Stimulated activated CD4-positive, alpha-beta T cell treated with anti-CD3 and anti-CD28 coated beads, Interleukin-1b, Interleukin-23, amount 100 ng/mL, for 48 hours (primary cell): ENCODE measurements around the gene APMAP.
A peak's percentile ranks its signal among the peaks of the same experiment; 100 is the strongest.
"Not testable (repeated sequence)": the region's sequence is repeated elsewhere in the genome, so short reads cannot be mapped to it uniquely, and the experiment has no call there.

Source experiments
- DNase-seq: peaks from one replicate; pipeline ENCODE4 v3.0.0-alpha.2; 2020

Gene APMAP

GRCh38 chr20:24929867-24930723 lies 62.5 kb downstream of the APMAP start:
- not testable (repeated sequence) for DNase-seq

GRCh38 chr20:24929259-24929658 lies 63.3 kb downstream of the APMAP start:
- DNase-seq = not testable (repeated sequence)

DNA sequence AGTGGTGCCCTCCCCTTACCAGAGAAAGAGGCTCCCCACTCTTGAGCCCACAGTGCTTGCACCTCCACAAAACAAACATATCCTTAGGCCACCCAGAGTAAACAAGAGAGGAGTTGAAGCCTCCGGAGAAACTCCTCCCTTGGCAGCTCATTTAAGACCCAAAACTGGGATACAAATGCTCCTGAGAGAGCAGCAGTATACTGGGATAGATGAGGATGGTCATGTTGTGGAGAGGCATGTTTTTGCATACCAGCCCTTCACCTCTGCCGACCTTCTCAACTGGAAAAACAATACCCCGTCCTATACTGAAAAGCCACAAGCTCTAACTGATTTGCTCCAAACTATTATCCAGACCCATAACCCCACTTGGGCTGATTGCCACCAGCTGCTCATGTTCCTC lies 71.8 kb downstream of the APMAP start:
- DNase-seq = not testable (repeated sequence)

DNA sequence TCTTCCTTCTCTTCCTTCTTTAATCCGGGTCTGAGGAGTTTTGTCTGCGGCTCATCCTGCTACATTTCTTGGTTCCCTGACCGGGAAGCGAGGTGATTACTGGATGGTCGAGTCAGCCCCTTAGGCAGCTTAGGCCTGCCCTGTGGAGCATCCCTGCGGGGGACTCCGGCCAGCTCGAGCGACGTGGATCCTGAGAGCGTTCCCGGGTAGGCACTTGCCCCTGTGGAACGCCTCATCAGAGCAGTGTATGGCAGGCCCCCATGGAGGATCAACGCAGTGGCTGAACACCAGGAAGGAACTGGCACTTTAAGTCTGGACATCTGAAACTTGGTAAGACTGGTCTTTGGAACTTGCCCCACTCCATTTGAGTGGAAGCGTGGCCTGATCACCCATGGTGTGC lies 72.9 kb downstream of the APMAP start:
- not testable (repeated sequence) for DNase-seq

DNA sequence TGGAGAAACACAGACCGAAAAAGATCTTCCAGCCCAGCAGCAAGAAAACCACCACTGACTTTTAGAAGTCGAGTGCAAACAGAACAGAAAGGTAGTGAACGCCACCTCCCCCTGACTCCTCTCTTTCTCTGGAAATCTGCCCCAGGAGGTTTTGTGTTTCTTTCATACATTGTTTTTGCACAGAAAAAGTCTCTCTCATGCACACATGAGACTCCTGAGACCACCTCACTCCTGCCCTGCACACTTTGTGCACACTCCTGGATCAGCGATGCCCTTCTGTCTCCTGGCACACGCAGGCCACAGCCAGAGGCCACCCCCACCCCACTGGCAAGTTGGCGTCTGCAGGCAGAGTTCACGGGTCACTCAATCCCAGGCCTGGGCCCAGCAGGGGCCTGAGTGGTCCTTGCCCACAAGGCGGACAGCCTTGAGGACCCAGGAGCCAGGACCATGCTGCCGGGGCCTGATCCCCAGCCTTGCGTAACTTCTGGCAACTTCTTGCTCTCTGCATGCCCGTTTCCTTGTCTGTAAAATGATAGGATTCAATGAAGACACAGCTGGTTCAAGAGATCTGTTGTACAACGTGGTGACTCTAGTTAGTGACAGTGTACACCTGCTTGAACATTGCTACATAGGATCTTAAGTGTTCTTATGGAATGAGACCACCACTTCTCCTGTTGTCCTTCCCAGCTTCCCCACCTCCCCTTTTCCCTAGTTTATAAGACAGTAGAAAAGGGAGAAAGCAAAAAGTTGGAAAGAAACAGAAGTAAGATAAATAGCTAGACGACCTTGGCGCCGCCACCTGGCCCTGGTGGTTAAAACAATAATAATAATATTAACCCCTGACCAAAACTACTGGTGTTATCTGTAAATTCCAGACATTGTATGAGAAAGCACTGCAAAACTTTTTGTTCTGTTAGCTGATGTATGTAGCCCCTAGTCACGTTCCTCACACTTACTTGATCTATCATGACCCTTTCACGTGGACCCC lies 73.7 kb downstream of the APMAP start:
- DNase-seq = no peak

GRCh38 chr20:24917797-24918578 lies 74.6 kb downstream of the APMAP start:
- DNase-seq = peak; percentile 47

- no peak for DNase-seq
Measured at GRCh38 chr20:24917056-24917455, 75.5 kb downstream of the APMAP start.

GRCh38 chr20:24916412-24916811 lies 76.1 kb downstream of the APMAP start:
- DNase-seq = no peak

GRCh38 chr20:24915892-24916291 lies 76.7 kb downstream of the APMAP start:
- DNase-seq = no peak

DNA sequence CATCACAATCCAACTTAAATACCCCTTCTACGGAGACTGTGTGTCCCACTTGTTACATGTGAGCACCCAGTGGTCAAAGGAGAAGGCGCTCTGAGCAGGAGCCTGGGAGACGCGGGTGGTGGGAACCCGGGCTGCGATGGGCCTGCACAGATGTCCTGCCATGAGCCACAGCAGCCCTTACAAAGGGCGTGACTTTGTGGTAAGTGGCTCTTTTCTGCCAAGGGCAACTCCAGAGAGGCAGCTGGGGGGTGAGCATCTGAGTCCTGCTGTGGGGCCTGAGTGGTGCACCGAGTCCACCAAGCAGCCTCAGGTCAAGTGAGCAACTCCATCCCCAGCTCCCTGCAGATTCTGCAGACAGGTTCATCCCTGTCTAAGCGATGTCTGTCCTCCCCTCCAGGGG lies 77.1 kb downstream of the APMAP start:
- no peak for DNase-seq

DNA sequence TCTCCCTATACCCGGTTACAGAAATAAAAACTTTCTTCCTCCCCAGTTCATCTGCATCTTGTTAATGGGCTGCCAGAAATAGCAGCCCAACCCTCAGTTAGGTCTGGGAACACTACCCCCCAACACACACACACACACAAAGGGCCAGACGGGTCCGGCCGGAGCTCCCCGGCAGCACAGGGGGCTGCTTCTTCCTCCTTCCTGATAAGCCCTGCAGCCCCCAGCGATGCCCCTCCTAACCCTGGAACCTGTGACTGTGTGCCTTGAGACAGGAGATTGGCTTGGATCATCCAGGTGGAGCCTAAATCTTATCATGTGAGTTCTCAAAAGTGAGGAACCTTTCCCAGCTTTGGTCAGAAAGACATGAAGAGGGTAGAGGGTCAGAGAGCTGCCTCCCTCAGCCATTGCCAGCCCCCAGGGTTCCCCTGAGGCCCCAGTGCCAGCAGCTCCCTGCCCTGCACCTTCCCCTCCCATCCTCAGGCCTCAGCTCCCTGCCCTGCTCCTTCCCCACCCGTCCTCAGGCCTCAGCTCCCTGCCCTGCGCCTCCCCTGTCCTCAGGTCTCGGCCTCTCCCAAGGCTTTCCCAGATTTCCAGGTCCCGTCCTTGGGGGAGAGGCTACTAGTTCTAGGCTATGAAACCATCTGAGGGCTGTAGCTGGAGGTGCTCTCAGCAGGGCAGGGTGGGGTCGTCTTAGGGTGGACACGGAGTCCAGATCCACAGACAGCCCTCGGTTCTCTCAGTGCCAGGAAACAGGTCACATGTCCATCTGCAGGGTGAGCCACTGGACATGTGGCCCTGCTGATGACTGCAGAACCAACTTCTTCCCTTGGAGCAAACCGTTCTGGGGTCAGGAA lies 77.9 kb downstream of the APMAP start:
- DNase-seq = no peak

DNA sequence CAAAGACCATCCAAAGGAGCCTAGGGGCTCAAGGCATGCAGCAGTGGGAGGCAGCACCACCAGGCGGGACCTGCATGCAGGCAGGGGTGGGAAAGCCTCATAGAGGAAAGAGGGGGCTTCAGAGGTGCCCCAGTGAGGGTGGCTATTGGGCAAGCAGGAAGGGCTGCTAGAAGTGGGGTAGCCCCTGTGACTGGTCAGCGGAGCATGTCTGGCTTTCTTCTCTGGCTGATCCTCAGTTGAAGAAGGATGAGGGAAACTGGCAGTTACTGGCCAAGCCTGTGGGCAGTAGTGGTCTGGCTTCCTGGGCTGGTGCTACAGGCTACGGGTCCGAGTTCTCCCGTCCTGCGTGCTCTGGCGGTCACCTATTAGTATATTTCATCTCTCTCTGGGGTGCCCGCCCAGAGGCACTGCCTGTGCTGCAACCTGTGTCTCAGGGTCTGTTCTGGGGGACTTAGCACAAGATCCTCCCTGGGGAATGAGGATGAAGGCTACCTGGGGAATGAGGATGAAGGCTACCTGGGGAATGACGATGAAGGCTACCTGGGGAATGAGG lies 79.4 kb downstream of the APMAP start:
- DNase-seq = no peak
